ENCODE results near the gene CTSH. TPM values are rescaled to one million over a fixed set of nuclear protein-coding genes. Genes with fewer than 3 reads are reported as not detected.
"Not testable (repeated sequence)": the region's sequence is repeated elsewhere in the genome, so short reads cannot be mapped to it uniquely, and the experiment has no call there.

Gene CTSH
- total RNA-seq, 4 donors from 2014 or later, result 8.6 to 70.2 (median 41.0) TPM

- H3K27me3 ChIP-seq, result no peaks in the 10 kb centered on the region
- peaks cover 8 to 78% (median 49%) of the 10 kb centered on the region in 4 donors for H3K4me1 ChIP-seq
- H3K9me3 ChIP-seq, result no peaks in the 10 kb centered on the region
- H3K36me3 ChIP-seq, result peaks cover 0 to 17% (median 3%) of the 10 kb centered on the region in 4 donors
- WGBS, 2 donors (ENCODE audit: low coverage in 1 of 2), result 41 to 50% methylated on average over 1 of the region's 1 CpG
- in situ Hi-C loops (cut with MboI; ENCODE audit: low pct_ligation_motif_present in 1 of 4, low pct_unique_long_range_greater_than_20kb in 1 of 4, low sequenced_read_pairs in 3 of 4) (no loop called here), intact Hi-C loops (cut with DNase I; ENCODE audit: low total_unique reads) (no loop called here)
- no peak for TF ChIP-seq POLR2A (IDR thresholded peaks at IDR 0.05)
- no peak for TF ChIP-seq CTCF (IDR thresholded peaks at IDR 0.05)
- no peak for TF ChIP-seq POLR2AphosphoS5 (IDR thresholded peaks at IDR 0.05)
- no peak for TF ChIP-seq EP300 (IDR thresholded peaks at IDR 0.05; ENCODE audit: low read depth)
- no peak for DNase-seq
- H3K27ac ChIP-seq, result no peak overlapping the region
- peak overlapping the region in 1 of 4 donors; percentile 6 for H3K4me3 ChIP-seq
Observed at GRCh38 chr15:78878356-78878755, 66.5 kb downstream of the CTSH start.

GRCh38 chr15:78876954-78877353 is 67.9 kb downstream of the CTSH start:
- Histone ChIP-seq H3K27ac (peak overlapping the region in 2 of 4 donors; percentile 24 to 98), H3K4me1 (peaks cover 8 to 74% (median 53%) of the 10 kb centered on the region in 4 donors), H3K4me3 (peak overlapping the region in 1 of 4 donors; percentile 93)
- WGBS, 2 donors (ENCODE audit: low coverage in 1 of 2), result 73 to 79% methylated on average over 2 to 11 of the region's 14 CpGs
- H3K9me3 ChIP-seq; DNase-seq; H3K36me3 ChIP-seq; H3K27me3 ChIP-seq; intact Hi-C loops (cut with DNase I; ENCODE audit: low total_unique reads); in situ Hi-C loops (cut with MboI; ENCODE audit: low pct_ligation_motif_present in 1 of 4, low pct_unique_long_range_greater_than_20kb in 1 of 4, low sequenced_read_pairs in 3 of 4): not testable (repeated sequence)

GRCh38 chr15:78875107-78875914 is 69.5 kb downstream of the CTSH start:
- Histone ChIP-seq H3K4me3 (peak overlapping the region in 1 of 4 donors; percentile 93), H3K27me3 (no peaks in the 10 kb centered on the region), H3K36me3 (no peaks in the 10 kb centered on the region), H3K27ac (peak overlapping the region; percentile 98 to 100 (median 99)), H3K4me1 (peaks cover 8 to 62% (median 53%) of the 10 kb centered on the region in 4 donors), H3K9me3 (no peaks in the 10 kb centered on the region)
- TF ChIP-seq EP300 (IDR thresholded peaks at IDR 0.05; ENCODE audit: low read depth) (no peak), POLR2A (IDR thresholded peaks at IDR 0.05) (no peak), CTCF (IDR thresholded peaks at IDR 0.05) (no peak), POLR2AphosphoS5 (IDR thresholded peaks at IDR 0.05) (no peak)
- in situ Hi-C loops (cut with MboI; ENCODE audit: low pct_ligation_motif_present in 1 of 4, low pct_unique_long_range_greater_than_20kb in 1 of 4, low sequenced_read_pairs in 3 of 4), result no loop called here
- WGBS, 2 donors (ENCODE audit: low coverage in 1 of 2), result 50 to 53% methylated on average over 22 of the region's 22 CpGs
- intact Hi-C loops (cut with DNase I; ENCODE audit: low total_unique reads), result no loop called here
- no peak for DNase-seq

- Histone ChIP-seq H3K27ac (peak overlapping the region; percentile 98 to 100 (median 99)), H3K27me3 (no peaks in the 10 kb centered on the region), H3K4me3 (peak overlapping the region; percentile 71 to 97 (median 91)), H3K9me3 (no peaks in the 10 kb centered on the region), H3K4me1 (peaks cover 6 to 50% (median 45%) of the 10 kb centered on the region in 4 donors), H3K36me3 (no peaks in the 10 kb centered on the region)
- no peak for TF ChIP-seq EP300 (IDR thresholded peaks at IDR 0.05; ENCODE audit: low read depth)
- TF ChIP-seq CTCF (IDR thresholded peaks at IDR 0.05), result no peak
- no peak for TF ChIP-seq POLR2AphosphoS5 (IDR thresholded peaks at IDR 0.05)
- no peak for TF ChIP-seq POLR2A (IDR thresholded peaks at IDR 0.05)
- DNase-seq, result peak; percentile 24
- in situ Hi-C loops (cut with MboI; ENCODE audit: low pct_ligation_motif_present in 1 of 4, low pct_unique_long_range_greater_than_20kb in 1 of 4, low sequenced_read_pairs in 3 of 4), result no loop called here
- intact Hi-C loops (cut with DNase I; ENCODE audit: low total_unique reads), result no loop called here
- WGBS, 2 donors (ENCODE audit: low coverage in 1 of 2), result 0 to 1% methylated on average over 20 to 38 of the region's 38 CpGs
Observed at GRCh38 chr15:78873793-78874765, 70.8 kb downstream of the CTSH start.

Measured in transverse colon (tissue), 4 donors.